ENCODE measurements around the gene TICAM1.
A peak's percentile ranks its signal among the peaks of the same experiment; 100 is the strongest.
"Not testable (repeated sequence)": the region's sequence is repeated elsewhere in the genome, so short reads cannot be mapped to it uniquely, and the experiment has no call there.

Gene TICAM1

DNA sequence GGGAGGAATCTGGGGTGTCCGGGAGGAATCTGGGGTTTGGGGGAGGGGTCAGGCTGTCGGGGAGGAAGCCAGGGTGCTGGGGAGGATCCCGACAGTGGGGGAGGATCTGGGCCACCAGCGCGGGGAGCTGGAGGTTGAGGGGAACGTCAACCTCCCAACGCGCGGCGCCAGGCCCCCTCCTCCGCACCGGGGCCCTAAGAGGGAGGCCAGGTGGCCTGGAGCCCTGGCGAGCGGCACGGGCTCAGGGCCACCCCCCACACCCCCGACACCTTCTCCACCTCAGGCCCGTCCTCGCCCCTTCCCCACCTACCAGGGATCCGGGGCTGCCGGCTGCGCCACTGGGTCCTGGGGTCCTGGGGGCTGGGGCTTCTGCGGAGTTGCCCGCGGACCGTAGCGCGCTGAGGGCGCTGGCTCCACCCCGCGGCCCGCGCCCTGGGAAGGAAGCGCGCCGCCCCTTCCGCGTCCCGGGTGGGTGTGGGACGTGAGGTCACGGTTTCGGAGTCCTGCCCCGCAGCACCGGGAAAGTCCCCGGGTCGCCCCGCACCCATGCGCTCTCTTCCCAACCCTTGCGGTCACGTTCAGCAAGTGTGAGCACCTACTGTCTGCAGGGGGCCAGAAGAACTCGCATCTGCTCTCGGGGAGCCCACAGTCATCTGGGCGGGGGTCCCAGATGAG is at the start of gene TICAM1:
Gene TICAM1 (minus strand): TSS at position 409 of the 675 bp plus-strand sequence. CDS start 13,335 bp downstream, outside the sequence.
- peak; percentile 53 for DNase-seq

DNA sequence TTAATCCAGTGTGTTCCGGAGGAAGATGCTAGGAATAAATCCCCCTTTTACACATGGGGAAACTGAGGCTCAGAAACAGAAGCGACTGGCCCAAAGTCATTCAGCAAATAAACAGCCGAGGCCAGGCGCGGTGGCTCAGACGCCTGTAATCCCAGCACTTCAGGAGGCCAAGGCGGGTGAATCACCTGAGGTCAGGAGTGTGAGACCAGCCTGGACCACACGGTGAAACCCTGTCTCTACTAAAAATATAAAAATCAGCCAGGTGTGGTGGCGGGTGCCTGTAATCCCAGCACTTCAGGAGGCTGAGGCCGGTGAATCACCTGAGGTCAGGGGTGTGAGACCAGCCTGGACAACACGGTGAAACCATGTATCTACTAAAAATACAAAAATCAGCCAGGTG is 47.5 kb upstream of the TICAM1 start:
- no peak for DNase-seq

DNA sequence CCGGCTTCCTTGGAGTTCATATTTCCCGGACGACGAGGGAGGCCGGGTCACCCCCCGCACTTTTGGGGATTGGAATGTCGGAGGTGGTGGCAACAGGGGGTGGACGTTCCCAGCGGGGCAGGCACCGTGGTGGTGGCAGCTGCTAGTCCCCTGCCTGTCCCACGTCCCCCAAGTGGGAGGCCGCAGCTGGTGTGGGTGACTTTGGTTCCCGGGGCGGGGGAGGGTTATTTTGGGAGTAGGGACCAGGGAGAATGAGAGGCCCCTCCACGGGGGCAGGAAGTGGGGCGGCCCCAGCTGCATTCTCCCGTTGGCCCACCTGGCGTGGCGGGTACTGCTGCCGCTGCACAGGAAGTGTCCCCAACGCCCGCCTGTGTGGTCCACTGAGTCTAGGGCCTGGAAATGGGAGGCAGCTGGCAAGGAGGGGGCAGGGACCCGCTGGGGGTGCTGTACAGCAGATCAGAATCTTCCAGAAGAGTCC is 47.0 kb upstream of the TICAM1 start:
- no peak for DNase-seq

DNA sequence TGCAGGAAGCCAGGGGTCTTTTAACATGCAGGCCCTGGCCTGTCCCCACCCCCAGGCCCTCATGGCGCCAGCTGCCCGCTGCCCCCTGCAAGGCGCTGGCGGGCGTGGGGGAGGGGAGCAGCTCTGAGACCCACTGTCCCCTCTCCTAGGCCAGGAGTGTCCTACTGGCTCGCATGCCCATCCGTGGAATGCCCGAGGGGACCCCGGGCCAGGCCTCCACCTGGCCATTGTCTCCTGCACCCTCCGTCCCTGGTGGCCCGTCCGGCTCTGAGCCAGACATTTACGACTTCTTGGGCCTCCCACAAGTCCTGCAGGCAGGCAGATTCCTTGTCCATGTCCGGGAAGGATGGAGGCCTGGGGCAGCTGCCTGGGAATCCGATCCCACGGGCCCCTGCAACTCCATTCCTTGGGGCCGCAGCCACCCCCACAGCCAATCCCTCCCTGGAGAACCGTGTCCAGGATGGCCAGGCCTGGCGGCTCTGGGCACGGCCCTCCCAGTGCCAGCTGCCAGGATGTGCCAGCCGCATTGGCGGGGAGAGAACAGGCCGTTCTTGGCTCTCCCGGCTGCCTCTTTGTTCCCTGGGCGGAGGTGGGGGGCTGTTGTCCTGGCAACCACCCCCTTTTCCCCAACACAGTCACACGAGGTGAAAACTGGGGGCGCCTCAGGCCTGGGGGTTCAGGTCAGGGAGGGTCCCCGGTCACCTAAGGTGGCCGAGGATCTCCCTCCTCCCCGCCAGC is 46.4 kb upstream of the TICAM1 start:
- DNase-seq: no peak

DNA sequence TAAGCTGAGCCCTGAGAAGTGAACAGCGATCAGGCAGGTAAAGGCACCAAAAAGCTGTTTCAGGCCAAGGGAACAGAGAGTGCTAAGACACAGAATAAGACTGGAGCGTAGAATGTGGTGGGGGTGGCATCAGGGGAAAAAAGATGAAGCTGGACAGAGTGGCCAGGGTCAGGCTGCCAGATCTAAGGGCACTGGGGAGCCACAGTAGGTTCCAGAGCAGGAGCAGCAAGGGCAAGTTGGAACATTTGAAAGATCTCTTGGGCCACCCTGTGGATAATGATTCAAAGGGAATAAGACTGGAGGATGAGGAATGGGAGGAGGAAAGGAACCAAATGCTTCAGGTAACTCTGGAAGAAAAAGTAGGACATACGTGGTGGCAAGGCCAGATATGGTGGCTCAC is 42.4 kb upstream of the TICAM1 start:
- DNase-seq: no peak

DNA sequence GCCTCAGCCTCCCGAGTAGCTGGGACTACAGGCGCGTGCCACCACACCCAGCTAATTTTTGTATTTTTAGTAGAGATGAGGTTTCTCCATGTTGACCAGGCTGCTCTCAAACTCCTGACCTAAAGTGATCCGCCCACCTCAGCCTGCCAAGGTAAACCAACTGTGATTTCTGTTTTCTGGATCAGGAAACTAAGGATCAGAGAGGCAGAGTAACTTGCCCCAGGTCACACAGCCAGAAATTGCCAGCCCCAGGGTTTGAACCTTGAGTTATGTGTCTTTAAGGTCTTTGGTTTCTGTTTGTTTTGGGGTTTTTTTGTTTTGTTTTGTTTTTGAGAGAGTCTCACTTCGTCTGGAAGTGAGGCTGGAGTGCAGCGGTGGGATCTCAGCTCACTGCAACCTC is 40.2 kb upstream of the TICAM1 start:
- no peak for DNase-seq

DNA sequence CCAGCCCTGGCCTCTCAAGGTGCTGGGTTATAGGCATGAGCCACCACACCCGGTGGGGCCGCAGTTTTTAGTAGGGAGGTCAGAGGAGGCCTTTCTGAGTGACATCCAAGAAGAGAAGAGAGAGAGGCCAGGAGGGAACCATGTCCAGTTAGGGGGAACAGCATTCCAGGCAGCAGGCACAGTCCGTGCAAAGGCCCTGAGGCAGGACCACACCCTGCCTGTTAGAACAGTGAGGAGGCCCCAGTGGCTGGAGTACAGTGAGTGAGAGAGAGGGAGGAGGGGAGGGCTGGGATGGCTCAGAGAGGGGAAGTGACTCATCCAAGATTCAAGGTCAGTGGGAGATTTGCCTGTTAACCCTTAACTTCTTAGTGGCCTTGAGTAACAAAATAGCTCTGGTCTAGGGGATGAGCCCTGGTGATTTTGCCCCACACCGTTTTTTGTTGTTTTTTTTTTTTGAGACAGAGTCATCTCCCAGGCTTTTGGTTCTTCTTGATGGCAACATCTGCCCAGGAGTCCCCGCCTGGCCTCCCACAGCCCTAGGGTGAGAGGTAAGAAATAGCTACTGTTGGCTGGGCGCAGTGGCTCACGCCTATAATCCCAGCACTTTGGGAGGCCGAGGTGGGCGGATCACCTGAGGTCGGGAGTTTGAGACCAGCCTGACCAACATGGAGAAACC is 38.7 kb upstream of the TICAM1 start:
- DNase-seq: peak; percentile 95

DNA sequence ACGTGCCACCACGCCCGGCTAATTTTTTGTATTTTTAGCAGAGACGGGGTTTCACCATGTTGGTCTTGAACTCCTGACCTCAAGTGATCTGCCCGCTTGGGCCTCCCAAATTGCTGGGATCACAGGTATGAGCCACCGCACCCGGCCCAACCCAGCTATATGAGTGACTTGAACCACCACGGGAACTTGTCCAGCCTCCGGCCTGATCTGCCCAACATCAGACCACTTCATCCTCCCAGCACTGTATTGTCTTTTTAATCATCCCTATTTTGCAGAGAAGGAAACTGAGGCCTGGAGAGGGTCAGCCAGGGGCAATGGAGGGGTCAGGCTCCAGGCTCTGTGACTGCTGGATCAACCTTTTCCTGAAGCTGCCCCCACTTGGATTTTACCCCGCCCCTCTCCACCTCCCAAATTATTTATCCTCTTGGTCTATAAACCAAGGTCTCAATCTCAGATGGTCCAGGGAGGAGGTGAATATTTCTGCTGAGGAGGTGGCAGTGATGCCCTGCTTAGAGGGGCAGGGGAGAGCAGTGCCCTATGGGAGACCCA is 36.8 kb upstream of the TICAM1 start:
- no peak for DNase-seq

DNA sequence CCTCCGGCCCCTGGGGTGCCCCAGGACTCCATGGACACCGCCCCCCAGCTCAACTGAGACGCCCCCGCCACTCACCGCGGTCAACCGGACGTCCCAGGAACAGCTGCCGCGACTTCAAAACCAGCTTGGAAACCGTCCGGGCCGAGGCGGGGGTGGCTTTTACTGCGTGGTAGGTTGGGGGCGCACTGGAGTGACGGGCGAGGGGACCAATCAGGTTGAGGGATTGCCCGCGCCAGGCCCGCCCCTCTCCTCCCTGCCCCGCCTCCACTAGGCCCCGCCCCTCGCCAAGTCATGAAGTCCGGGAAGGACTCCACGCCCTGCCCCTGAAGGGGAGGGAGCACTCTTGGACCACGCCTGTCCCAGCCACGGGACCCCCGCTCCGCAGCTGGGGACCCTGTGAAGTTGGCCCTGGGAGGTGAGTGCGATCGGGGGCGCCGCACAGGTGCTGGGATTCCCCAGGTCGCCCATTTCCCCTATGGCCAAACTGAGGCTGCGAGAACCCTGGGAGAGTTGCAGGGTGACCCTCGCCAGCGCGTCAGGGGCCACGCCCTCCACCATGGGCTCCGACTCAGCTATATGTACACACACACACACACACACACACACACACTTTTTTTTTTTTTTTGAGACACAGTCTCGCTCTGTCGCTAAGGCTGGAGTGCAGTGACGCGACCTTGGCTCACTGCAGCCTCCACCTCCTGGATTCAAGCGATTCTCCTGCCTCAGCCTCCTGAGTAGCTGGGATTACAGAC is 36.2 kb upstream of the TICAM1 start, which contains the start of gene PLIN3:
Gene PLIN3 (minus strand): TSS at position 134 of the 752 bp plus-strand sequence. CDS start 6,273 bp downstream, outside the sequence.
- DNase-seq: peak; percentile 96

DNA sequence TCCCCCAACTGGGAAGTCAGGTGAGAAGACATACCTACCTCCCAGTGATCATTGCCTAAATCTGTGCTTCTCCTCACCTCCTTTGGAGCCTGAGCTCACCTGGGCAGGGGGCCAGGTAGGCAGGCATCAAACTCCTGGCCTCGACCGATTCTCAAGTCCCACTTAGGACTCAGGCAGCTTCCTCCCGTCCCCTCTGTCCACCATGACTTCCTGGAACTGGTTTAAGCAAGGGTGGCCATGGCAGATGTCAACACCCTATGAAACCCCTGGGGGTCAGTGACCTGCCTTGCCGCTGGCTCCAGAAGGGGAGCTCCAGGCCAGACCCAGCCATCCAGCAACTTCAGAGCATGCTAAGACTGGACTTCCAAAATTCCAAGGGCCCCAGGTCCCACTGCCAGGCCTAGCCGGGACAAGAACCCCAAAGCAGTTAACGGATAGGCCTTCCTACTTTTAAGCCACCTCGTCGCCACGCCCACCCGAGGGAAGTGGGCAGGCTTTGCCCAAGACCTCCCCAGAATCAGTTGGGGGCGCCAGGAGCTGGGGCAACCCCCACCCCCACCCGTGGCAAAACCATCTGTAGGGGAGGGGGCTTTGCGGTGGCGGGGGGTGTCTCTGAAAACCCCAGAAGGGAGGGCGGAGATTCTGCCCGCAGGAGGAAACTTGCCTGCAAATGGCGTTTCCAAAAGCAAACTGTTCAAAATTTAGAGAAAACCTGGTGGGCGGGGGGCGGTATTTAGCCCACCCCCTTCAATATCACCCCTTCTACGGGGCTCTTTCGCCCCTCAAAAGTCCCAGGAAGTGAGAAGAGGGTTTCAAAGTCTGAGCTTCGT is 35.3 kb upstream of the TICAM1 start:
- DNase-seq: peak; percentile 52

DNA sequence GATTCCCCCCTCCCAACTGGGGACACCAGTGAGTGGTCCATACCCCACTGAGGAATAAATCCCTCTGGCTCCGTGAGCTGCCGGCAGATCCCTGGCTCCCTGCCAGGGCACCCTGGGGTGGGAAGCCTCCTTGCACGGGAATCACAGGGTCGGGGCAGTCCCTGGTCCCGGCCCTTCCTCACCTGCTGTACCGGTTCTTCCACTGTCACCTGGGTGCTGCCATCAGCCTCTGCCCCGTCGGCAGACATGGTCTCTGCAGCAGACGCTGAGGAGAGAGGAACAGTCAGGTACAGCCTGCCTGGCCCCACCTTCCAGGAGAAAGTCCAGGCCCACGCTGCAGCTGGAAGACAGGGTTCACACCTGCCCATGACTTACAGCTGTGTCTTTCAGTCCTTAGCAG is 29.6 kb upstream of the TICAM1 start:
- no peak for DNase-seq

DNA sequence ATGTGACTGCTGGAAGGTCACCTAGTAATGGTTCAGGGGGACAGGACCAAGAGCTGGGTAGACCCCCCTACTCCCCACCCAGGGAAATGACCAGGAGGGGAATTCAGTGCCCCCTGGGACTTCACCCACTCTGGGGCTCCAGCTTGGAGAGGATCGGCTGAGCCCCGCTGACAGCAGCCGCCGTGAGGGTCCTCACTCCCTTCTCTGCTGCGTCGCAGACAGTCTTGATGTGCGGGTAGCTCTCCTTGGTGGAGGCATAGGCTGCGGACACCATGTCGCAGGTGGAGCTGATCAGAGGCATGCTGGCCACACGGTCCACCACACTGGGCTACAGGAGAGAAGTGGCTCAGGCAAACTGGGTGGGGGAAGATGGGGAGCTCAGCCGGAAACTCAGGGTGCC is 28.2 kb upstream of the TICAM1 start:
- no peak for DNase-seq

DNA sequence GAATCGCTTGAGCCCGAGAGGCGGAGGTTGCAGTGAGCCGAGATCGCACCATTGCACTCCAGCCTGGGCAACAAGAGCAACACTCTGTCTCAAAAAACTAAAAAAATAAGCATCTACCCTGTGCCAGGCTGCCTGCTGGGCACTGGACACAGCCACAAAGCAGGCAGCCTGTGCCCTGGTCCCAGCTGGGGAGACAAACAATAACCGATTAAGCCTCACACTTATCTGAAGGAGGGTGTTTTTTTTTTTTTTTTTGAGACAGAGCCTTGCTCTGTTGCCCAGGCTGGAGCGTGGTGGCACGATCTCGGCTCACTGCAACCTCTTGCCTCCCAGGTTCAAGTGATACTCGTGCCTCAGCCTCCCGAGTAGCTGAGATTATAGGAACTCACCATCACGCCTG is 25.0 kb upstream of the TICAM1 start:
- not testable (repeated sequence) for DNase-seq

DNA sequence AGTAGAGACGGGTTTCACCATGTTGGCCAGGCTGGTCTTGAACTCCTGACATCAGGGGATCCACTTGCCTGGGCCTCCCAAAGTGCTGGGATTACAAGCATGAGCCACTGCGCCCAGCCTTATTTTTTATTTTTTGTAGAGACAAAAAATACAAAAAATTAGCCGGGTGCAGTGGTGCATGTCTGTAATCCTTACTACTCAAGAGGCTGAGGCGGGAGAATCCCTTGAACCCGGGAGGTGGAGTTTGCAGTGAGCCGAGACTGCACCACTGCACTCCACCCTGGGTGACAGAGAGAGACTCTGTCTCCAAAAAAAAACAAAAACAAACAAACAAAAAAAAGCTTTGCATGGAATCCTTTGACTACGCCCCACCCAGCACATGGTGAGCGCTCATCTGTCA is 22.0 kb upstream of the TICAM1 start:
- DNase-seq: not testable (repeated sequence)

DNA sequence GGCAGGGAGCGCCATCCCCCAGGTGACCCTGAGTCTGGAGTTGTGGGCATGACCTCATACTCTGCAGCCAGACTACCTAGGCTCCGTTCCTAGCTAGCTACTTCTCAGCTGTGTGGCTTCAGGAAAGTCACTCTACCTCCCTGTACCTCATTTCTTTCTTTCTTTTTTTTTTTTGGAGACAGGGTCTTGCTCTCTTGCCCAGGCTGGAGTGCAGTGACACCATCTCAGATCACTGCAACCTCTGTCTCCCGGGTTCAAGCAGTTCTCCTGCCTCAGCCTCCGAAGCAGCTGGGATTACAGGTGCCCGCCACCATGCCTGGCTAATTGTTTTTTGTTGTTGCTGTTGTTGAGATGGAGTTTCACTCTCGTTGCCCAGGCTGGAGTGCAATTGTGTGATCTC is 21.0 kb upstream of the TICAM1 start:
- DNase-seq: no peak

DNA sequence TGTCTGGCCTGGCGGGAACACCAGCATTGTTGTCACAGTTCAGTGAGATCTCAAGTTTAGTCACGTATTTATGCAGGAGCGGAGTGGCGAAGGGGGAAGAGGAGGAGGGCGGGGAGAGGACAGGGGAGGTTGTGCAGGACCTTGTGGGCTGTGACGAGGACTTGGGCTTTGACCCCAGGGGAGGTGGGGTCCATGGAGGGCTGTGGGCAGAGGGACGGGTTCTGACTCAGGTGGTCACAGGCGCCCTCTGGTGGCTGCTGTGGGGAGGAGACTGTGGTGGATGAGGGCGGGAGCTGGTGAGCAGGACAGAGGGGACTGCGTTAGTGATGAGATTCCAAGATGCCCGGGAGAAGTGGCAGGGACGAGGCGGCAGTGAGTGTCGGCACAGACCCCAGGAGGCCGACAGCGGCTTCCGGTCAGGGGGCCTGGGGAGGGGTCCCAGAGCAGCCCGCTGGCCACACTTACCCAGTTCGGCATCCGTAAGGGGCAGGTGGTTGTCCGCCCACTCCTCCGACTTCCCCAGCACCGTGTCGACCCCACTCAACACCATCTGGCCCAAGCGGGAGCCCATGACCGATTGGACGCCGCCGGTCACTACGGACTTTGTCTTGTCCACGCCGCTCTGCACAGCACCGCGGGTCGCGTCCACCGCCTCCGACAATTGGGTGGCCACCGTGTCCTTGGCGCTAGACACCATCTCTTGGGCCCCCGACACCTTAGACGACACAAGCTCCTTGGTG is 20.2 kb upstream of the TICAM1 start:
- DNase-seq: peak; percentile 55

DNA sequence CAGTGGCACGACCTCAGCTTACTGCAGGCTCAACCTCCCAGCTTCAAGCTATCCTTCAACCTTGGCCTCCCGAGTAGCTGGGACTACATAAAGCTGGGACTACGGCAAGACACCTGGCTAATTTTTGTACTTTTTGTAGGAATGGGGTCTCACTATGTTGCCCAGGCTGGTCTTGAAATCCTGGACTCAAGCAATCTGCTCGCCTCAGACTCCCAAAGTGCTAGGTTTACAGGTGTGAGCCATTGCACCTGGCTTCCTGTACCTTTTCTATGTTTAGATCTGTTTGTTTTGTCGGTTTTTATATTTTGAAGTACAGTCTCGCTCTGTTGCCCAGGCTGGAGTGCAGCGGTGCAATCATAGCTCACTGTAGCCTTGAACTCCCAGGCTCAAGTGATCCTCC is 17.5 kb upstream of the TICAM1 start:
- DNase-seq: no peak

DNA sequence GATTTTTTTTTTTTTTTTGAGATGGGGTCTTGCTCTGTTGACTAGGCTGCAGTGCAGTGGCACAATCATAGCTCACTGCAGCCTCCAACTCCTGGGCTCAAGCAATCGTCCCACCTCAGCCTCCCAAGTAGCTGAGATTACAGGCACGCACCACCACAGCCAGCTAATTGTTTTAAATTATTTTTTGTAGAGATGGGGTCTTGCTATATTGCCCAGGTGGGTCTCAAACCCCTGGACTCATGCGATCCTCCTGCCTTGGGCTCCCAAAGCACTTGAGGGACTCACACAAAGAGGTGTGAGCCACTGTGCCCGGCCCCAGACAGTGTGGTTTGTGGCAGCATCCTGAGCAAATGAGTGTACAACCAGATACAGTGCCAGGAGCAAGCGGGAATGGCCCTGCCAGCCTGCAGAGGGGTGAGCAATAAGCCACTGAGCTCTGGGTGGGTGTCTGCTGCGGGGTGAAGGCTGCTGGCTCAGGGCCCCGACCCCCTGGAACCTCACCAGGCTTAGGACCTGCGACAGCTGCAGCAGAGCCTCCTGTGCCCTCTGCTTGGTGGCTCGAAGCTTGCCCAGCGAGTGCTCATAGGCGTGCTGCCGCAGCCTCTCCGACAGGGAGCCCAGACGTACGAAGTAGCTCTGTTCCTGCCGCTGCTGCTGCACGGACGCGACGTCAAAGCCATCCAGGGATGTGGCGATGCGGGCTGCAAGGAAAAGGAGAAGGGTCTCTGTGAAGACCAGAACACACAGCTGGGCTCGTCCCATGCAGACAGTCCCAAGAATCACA is 15.9 kb upstream of the TICAM1 start:
- no peak for DNase-seq

DNA sequence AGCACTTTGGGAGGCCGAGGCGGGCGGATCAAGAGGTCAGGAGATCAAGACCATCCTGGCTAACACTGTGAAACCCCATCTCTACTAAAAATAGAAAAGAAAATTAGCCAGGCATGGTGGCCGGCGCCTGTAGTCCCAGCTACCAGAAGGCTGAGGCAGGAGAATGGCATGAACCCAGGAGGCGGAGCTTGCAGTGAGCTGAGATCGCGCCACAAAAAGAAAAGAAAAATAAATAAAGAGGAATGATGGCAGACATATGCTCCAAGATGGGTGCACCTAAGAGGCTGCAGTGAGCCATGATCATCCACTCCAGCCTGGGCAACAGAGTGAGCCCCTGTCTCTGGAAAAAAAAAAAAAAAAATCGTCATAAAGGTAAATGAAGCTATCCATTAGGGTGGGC is 14.5 kb upstream of the TICAM1 start:
- peak; percentile 52 for DNase-seq

Data from fibroblast of skin of right biceps (primary cell).